HEK293T (cell line): Measurements from ENCODE around the gene CLK3.

Experiments
- ARNT ChIP-seq: fragments of 450-650 bp; IDR thresholded peaks from 2 replicates; pipeline ENCODE4 v1.6.1; 2017; ENCODE audit warnings: mild to moderate bottlenecking
- BHLHE40 ChIP-seq: fragments of 450-650 bp; IDR thresholded peaks from 2 replicates; pipeline ENCODE4 v1.6.1; 2016; ENCODE audit warnings: mild to moderate bottlenecking, moderate library complexity, borderline replicate concordance
- ELF4 ChIP-seq: fragments of 450-650 bp; IDR thresholded peaks from 2 replicates; pipeline ENCODE4 v1.6.1; 2017; ENCODE audit warnings: antibody characterized with exemption
- FOXK2 ChIP-seq: fragments of 450-650 bp; IDR thresholded peaks from 2 replicates; pipeline ENCODE4 v1.6.1; 2016; ENCODE audit warnings: mild to moderate bottlenecking
- FOXM1 ChIP-seq: fragments of 450-650 bp; IDR thresholded peaks from 2 replicates; pipeline ENCODE4 v1.6.1; 2017; ENCODE audit warnings: mild to moderate bottlenecking, borderline replicate concordance
- HDGF ChIP-seq: fragments of 450-650 bp; IDR thresholded peaks from 2 replicates; pipeline ENCODE4 v1.6.1; 2017; ENCODE audit warnings: antibody characterized with exemption, borderline replicate concordance
- L3MBTL2 ChIP-seq: fragments of 450-650 bp; conservative IDR thresholded peaks from 2 replicates; pipeline ENCODE4 v1.6.1; 2016; ENCODE audit warnings: mild to moderate bottlenecking
- PKNOX1 ChIP-seq: fragments of 450-650 bp; IDR thresholded peaks from 2 replicates; pipeline ENCODE4 v1.6.1; 2016
- SP1 ChIP-seq: fragments of 450-650 bp; IDR thresholded peaks from 2 replicates; pipeline ENCODE4 v1.6.1; 2017
- SUZ12 ChIP-seq: fragments of 450-650 bp; IDR thresholded peaks from 2 replicates; pipeline ENCODE4 v1.6.1; 2016; ENCODE audit warnings: mild to moderate bottlenecking
- ZNF384 ChIP-seq: fragments of 450-650 bp; IDR thresholded peaks from 2 replicates; pipeline ENCODE4 v1.6.1; 2016

DNA sequence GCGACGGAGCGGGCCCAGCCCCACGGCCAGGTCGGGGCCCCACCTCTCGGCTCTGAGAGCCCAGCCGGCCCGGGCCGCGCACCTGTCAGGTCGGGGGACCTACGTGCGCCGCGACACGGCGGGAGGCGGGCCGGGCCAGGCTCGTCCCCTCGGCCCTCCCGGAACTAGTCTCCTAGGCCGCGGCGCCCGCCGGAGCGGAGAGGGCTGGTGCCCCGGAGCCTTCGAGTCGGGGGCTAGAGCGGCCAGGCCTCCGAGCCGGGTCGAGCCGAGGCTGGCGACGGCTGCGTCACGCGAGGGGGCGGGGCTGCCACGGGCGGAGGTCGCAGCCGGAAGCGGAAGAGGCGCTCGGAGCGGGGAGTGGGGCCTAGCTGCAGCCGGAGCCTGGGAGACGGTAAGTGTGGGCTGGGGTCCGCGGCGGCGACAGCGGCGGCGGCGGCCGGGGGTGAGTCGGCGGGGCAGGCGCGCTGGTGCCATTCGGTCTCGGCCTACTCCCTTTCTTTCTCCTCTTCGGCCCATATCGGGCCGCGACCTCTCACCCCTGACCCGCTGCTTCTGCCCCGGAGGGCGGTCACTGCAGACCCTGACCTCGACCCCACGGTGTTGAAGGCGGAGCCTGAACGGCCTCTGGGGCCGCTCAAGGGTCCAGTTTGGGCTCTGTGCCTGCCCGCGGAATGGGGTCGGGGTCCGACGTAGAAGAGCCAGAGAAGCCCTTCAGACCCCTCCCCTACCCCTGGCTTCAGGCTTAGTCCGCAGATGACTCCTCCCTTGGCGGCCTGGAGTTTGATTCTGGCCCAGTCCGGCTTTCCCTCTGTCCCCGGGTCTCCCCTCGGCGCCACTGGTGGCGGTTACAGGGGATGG is at the start of gene CLK3:
- no peak for TF ChIP-seq FOXM1
- TF ChIP-seq BHLHE40: no peak
- no peak for TF ChIP-seq L3MBTL2
- no peak for TF ChIP-seq SP1
- no peak for TF ChIP-seq SUZ12
- no peak for TF ChIP-seq PKNOX1
- 0 out of 2 replicates have a peak, but pooled peaks have one; percentile 60 for TF ChIP-seq HDGF
- TF ChIP-seq FOXK2: no peak
- TF ChIP-seq ELF4: peak; percentile 54
- TF ChIP-seq ARNT: peak; percentile 66
- TF ChIP-seq ZNF384: no peak
